ENCODE measurements around the gene BMP10. TPM values are rescaled to one million over a fixed set of nuclear protein-coding genes. Genes with fewer than 3 reads are reported as not detected.

The BMP10 gene
- total RNA-seq, 2 donors from 2014 or later: not detected

DNA sequence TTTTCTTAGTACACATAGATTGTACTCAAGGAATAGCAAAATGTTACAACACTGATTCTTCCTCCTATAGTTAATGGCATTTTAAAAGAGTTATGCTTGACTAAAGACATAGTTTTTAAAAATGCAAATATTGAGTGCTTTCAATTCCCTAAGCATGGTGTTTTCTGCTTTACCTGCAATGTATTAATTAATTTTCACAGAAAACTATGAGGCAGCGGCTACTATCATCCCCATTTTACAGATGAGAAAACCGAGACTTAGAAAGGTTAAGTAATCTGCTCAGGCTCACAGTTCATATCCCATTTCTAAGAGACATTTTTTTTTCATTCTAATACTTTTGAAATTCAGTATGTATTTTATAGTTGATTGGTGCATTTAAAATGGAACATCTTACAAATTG lies 38.0 kb downstream of the BMP10 start:
- Histone ChIP-seq H3K27ac (peak overlapping the region; percentile 91 to 97), H3K4me1 (ENCODE audit: control insufficient read depth in 1 of 2, low read depth in 2 of 2) (peaks cover 40 to 50% of the 10 kb centered on the region in 2 donors), H3K27me3 (replicated peaks; ENCODE audit: insufficient read depth) (no peaks in the 10 kb centered on the region), H3K9me3 (no peaks in the 10 kb centered on the region), H3K36me3 (no peaks in the 10 kb centered on the region), H3K4me3 (no peak overlapping the region)
- TF ChIP-seq, protein P1, sequence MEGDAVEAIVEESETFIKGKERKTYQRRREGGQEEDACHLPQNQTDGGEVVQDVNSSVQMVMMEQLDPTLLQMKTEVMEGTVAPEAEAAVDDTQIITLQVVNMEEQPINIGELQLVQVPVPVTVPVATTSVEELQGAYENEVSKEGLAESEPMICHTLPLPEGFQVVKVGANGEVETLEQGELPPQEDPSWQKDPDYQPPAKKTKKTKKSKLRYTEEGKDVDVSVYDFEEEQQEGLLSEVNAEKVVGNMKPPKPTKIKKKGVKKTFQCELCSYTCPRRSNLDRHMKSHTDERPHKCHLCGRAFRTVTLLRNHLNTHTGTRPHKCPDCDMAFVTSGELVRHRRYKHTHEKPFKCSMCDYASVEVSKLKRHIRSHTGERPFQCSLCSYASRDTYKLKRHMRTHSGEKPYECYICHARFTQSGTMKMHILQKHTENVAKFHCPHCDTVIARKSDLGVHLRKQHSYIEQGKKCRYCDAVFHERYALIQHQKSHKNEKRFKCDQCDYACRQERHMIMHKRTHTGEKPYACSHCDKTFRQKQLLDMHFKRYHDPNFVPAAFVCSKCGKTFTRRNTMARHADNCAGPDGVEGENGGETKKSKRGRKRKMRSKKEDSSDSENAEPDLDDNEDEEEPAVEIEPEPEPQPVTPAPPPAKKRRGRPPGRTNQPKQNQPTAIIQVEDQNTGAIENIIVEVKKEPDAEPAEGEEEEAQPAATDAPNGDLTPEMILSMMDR (IDR thresholded peaks at IDR 0.05): no peak
- ATAC-seq (ENCODE audit: insufficient number of reproducible peaks, low FRiP score, low read depth) (no peak), DNase-seq (ENCODE audit: low spot score) (no peak)

DNA sequence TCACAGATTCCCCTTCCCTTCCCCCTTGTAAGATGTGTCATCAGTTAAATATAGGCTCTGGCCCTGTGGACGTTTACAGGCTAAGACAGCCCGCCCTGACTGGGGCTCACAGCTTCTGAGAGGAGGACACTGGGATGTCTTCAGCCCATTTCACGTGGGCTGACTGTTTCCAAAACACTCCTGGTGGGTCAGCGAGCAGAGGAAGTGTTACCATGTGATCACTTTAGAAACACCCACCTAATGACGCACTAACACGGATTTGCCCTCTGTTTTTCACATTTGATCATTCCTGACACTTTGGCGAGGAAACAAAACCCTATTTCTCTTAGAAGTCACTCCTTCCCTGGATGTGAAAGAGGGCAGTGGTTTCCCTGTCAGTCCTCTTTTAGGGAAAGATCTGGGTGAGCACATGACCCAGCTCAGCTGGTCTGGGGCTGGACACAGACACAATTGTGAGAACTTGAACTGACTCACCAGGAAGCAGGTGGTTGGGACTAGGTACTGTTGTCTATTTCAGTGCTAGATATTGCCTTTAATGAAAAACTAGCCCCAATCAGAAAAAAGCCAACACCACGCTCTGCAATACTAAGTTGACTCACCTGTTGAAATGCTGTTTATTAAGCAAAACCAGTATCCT lies 38.8 kb downstream of the BMP10 start:
- TF ChIP-seq, protein P1 (IDR thresholded peaks at IDR 0.05): no peak
- ATAC-seq (ENCODE audit: insufficient number of reproducible peaks, low FRiP score, low read depth) (peak; percentile 81), DNase-seq (ENCODE audit: low spot score) (peak; percentile 45)
- no peaks in the 10 kb centered on the region for H3K27me3 ChIP-seq (replicated peaks; ENCODE audit: insufficient read depth)
- no peaks in the 10 kb centered on the region for H3K36me3 ChIP-seq
- peak overlapping the region; percentile 91 to 97 for H3K27ac ChIP-seq
- H3K4me1 ChIP-seq (ENCODE audit: control insufficient read depth in 1 of 2, low read depth in 2 of 2): peaks cover 43 to 56% of the 10 kb centered on the region in 2 donors
- H3K9me3 ChIP-seq: no peaks in the 10 kb centered on the region
- peak overlapping the region; percentile 12 for H3K4me3 ChIP-seq

DNA sequence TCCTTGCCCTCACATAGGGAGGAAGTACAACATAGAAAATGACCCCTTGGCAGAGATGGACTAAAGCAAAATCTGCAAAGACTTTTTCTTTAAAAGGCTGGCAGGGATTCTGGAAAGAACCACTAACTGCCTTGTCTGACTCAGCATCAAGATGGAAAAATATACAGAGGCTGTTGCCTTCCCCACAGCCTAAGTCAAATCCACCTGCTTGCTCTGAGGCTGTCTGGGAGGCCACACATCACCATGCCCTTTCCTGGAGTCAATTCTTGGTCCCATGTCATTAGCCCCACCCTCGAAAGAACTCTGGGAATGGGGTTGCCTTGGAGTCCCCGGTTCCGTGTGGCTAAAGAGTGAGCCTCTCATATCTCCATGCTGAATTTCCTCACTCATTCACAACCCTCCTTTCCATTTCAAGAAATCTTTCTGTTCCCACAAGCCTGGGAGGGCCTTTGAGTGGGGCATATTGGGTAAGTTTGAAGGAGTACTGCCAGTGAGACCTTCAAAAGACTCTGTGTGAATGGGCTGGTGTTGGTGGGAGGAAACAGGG lies 39.4 kb downstream of the BMP10 start:
- H3K36me3 ChIP-seq: no peaks in the 10 kb centered on the region
- H3K27ac ChIP-seq: peak overlapping the region; percentile 91 to 97
- H3K4me1 ChIP-seq (ENCODE audit: control insufficient read depth in 1 of 2, low read depth in 2 of 2): peaks cover 43 to 56% of the 10 kb centered on the region in 2 donors
- H3K9me3 ChIP-seq: no peaks in the 10 kb centered on the region
- TF ChIP-seq, protein P1 (IDR thresholded peaks at IDR 0.05): no peak
- peak; percentile 44 for ATAC-seq (ENCODE audit: insufficient number of reproducible peaks, low FRiP score, low read depth)
- H3K27me3 ChIP-seq (replicated peaks; ENCODE audit: insufficient read depth): no peaks in the 10 kb centered on the region
- peak overlapping the region; percentile 12 for H3K4me3 ChIP-seq
- DNase-seq (ENCODE audit: low spot score): no peak

DNA sequence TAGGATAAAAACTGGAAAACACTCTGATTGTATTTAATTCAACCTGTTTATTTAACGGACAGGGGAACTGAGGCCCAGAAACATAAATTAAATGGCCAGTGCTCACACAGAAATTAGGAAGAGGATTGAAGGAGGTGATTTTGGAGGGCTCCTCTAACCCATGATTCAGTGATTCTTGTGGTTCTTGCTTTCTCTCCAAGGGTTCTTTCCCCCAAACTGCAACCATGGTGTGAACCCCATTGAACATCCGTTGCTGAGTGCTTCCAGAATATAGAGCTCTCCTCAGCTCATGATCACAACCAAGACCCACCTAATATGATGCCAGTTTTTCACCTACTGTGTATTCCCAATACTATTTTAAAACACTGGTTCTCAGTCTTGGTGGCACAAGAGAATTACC lies 41.4 kb downstream of the BMP10 start:
- ATAC-seq (ENCODE audit: insufficient number of reproducible peaks, low FRiP score, low read depth) (no peak), DNase-seq (ENCODE audit: low spot score) (no peak)
- H3K36me3 ChIP-seq: no peaks in the 10 kb centered on the region
- TF ChIP-seq, protein P1 (IDR thresholded peaks at IDR 0.05): no peak
- no peaks in the 10 kb centered on the region for H3K9me3 ChIP-seq
- H3K4me1 ChIP-seq (ENCODE audit: control insufficient read depth in 1 of 2, low read depth in 2 of 2): peaks cover 43 to 58% of the 10 kb centered on the region in 2 donors
- peak overlapping the region; percentile 66 to 97 for H3K27ac ChIP-seq
- no peaks in the 10 kb centered on the region for H3K27me3 ChIP-seq (replicated peaks; ENCODE audit: insufficient read depth)
- peak overlapping the region; percentile 10 for H3K4me3 ChIP-seq

DNA sequence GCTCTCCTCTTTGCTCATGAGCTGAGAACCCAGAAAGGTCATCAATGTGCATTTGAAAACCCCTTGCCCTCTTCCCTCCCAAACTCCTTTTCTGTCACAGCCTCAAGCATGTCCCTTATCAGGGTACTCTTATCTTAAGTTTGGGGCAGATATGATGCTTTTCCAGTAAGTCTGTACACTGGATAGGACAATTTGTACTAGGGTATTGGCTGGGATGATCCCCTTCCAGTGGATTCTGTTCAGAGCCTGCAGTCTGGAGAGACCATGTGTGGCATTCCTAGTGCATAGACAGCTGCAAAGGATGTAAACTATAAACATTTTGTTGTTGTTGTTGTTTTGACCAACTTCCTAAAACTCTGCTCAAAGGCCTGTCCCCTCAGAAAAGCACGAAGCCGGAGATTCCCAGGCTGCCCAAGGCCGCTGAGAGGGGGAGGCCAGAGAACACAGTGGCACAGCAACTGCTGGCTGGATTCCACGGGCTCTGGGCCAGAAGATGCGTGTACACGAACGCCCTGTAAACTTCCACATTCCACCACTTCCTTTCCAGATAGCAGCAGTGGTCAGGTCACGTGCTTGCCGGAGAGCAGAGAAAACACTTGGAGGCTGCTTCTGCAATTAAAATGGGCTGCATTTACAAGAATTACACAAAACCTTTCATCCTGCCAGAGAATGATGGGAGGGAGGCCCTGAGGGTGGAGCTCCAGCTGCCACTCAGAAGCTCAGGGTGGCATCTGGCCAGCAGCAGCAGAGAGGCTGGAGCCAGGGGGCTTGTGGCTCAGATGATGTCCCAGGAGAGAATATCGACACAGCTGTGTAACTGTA lies 42.1 kb downstream of the BMP10 start:
- peak overlapping the region; percentile 66 to 97 for H3K27ac ChIP-seq
- peak; percentile 88 for DNase-seq (ENCODE audit: low spot score)
- peak overlapping the region; percentile 10 for H3K4me3 ChIP-seq
- no peaks in the 10 kb centered on the region for H3K27me3 ChIP-seq (replicated peaks; ENCODE audit: insufficient read depth)
- no peaks in the 10 kb centered on the region for H3K9me3 ChIP-seq
- no peaks in the 10 kb centered on the region for H3K36me3 ChIP-seq
- TF ChIP-seq, protein P1 (IDR thresholded peaks at IDR 0.05): peak; percentile 20
- ATAC-seq (ENCODE audit: insufficient number of reproducible peaks, low FRiP score, low read depth): peak; percentile 77
- H3K4me1 ChIP-seq (ENCODE audit: control insufficient read depth in 1 of 2, low read depth in 2 of 2): peaks cover 43 to 65% of the 10 kb centered on the region in 2 donors
